ENCODE results near the gene TSPAN3. TPM values are rescaled to one million over a fixed set of nuclear protein-coding genes. Genes with fewer than 3 reads are reported as not detected.

TSPAN3 gene
- total and polyA plus RNA-seq, 7 donors, result 146 to 330 (median 210) TPM

DNA sequence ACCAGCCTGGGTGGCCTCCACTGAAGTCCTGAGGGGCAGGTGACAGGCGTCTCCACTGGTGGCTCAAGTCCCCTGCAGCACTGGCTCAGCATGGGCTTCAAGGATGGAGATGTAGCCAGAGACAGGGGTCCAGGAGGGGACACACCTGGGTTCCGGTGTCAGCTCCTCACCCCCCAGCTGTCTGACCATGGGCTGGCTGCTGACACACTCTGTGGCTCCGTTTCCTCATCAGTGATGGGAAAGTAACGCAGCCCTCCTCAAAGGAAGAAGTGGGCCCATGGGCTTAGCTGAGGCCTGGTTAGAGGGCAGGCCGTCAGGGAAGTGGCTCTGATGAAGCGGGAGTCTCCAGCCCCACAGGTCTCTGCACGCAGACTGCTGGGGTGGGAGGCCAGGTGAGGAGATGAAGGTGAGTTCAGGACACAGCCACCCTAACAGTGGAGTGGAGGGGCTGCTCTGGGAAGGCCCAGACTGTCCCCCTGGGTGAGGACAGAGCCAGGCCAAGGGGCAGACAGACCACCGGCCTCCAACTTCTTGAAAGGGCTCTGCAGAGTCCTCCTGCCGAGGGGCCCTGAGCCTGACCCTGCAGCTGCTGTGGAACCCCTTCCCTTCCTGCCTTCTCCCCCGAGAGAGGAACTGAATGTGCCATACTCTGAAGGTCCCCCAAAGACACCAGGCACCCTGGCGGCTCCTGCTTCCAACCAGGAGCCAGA, 52.0 kb downstream of the TSPAN3 start:
- ATAC-seq, result no peak
- 90 to 96% (median 95%) methylated on average over 9 to 11 of the region's 11 CpGs for WGBS, 3 donors
- DNase-seq, result peak; percentile 4 to 55

GRCh38 chr15:77017761-77018720, 52.9 kb downstream of the TSPAN3 start:
- TF ChIP-seq CTCF (IDR thresholded peaks at IDR 0.05), result no peak
- no peaks in the 10 kb centered on the region for H3K27me3 ChIP-seq (ENCODE audit: insufficient read depth in 3 of 3, low read length in 2 of 3)

More for the DNA sequence above, 52.0 kb downstream of the TSPAN3 start:
- intact Hi-C loops (cut with DNase I), result no loop called here
- no peak for TF ChIP-seq CTCF (IDR thresholded peaks at IDR 0.05)
- H3K4me1 ChIP-seq, result no peaks in the 10 kb centered on the region
- H3K27me3 ChIP-seq (ENCODE audit: insufficient read depth in 3 of 3, low read length in 2 of 3), result no peaks in the 10 kb centered on the region
- H3K9me3 ChIP-seq, result no peaks in the 10 kb centered on the region
- H3K4me3 ChIP-seq, result no peak overlapping the region
- H3K36me3 ChIP-seq (ENCODE audit: insufficient read depth in 1 of 2, low read depth in 1 of 2), result no peaks in the 10 kb centered on the region
- H3K27ac ChIP-seq, result no peak overlapping the region

GRCh38 chr15:77017091-77017660, 53.7 kb downstream of the TSPAN3 start:
- intact Hi-C loops (cut with DNase I), result no loop called here
- peak in 1 of 2 donors; percentile 15 for DNase-seq
- no peaks in the 10 kb centered on the region for H3K36me3 ChIP-seq (ENCODE audit: insufficient read depth in 1 of 2, low read depth in 1 of 2)
- ATAC-seq, result no peak
- 83 to 84% (median 84%) methylated on average over 7 of the region's 7 CpGs for WGBS, 3 donors
- TF ChIP-seq CTCF (IDR thresholded peaks at IDR 0.05), result no peak
- no peaks in the 10 kb centered on the region for H3K9me3 ChIP-seq
- no peak overlapping the region for H3K4me3 ChIP-seq
- no peaks in the 10 kb centered on the region for H3K27me3 ChIP-seq (ENCODE audit: insufficient read depth in 3 of 3, low read length in 2 of 3)
- no peaks in the 10 kb centered on the region for H3K4me1 ChIP-seq
- no peak overlapping the region for H3K27ac ChIP-seq

More at GRCh38 chr15:77017761-77018720, 52.9 kb downstream of the TSPAN3 start:
- peak in 1 of 2 donors; percentile 26 for DNase-seq
- Histone ChIP-seq H3K36me3 (ENCODE audit: insufficient read depth in 1 of 2, low read depth in 1 of 2) (no peaks in the 10 kb centered on the region), H3K4me1 (no peaks in the 10 kb centered on the region), H3K9me3 (no peaks in the 10 kb centered on the region), H3K27ac (no peak overlapping the region), H3K4me3 (no peak overlapping the region)
- intact Hi-C loops (cut with DNase I), result no loop called here
- WGBS, 3 donors, result 92 to 93% (median 93%) methylated on average over 20 of the region's 20 CpGs
- no peak for ATAC-seq

- Histone ChIP-seq H3K4me3 (no peak overlapping the region), H3K27me3 (ENCODE audit: insufficient read depth in 3 of 3, low read length in 2 of 3) (no peaks in the 10 kb centered on the region), H3K27ac (no peak overlapping the region), H3K36me3 (ENCODE audit: insufficient read depth in 1 of 2, low read depth in 1 of 2) (no peaks in the 10 kb centered on the region), H3K9me3 (no peaks in the 10 kb centered on the region), H3K4me1 (no peaks in the 10 kb centered on the region)
- 92 to 100% (median 95%) methylated on average over 3 of the region's 3 CpGs for WGBS, 3 donors
- no peak for TF ChIP-seq CTCF (IDR thresholded peaks at IDR 0.05)
- DNase-seq (peak; percentile 3 to 13), ATAC-seq (no peak)
- intact Hi-C loops (cut with DNase I), result no loop called here
Measured at GRCh38 chr15:77016321-77016695, 54.6 kb downstream of the TSPAN3 start.

All from psoas muscle (tissue), 8 donors.